DMS53 treated with DMSO at 0.1 percent for 48 hours (cell line): ENCODE results near the gene WASHC3.
A peak's percentile ranks its signal among the peaks of the same experiment; 100 is the strongest.
"Not testable (repeated sequence)": the region's sequence is repeated elsewhere in the genome, so short reads cannot be mapped to it uniquely, and the experiment has no call there.

Source experiments
- DNase-seq: peaks from one replicate; lab custom pipeline; 2025; ENCODE audit not compliant: unreplicated experiment; lab: John Stamatoyannopoulos, UW

Gene WASHC3, protein sequence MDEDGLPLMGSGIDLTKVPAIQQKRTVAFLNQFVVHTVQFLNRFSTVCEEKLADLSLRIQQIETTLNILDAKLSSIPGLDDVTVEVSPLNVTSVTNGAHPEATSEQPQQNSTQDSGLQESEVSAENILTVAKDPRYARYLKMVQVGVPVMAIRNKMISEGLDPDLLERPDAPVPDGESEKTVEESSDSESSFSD

DNA sequence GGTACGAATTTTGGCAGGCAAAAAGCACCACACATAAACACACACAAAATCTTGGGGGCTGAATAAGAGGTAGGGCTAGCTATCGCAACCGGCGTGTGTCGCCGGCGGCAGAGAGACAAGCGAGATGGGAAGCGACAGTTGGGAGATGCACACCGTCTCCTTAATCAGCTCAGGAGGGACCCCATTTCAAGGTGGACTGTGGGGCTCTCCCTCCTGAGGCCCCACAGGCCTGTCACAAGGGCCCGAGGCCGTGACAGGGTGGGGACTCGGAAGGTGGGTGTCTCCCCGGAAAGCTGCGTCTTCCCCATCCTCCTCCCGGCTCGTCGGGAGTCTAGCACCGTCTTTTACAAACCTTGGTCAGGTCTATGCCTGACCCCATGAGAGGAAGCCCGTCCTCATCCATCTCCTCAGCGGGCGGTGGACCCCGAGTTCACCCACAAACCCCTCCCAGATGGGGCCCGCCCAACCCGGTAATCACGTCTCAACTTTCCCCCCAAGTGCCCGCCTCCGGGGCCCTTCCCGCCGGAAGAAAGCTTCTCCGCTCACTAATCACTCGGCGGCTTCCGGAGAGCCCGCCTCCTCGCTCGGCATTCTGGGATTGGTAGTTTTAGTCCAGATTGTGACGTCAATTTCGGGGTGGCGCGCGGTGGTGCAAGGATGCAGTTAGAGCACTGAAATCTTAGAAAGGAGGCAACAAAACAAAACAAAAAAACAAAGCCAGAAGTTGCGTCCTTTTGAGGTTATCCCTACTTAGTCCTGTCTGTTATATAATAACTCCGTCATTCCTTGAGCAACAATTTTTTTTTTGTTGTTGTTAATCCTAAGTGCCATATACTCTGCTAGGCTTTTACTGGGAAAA lies at the start of gene WASHC3:
Gene WASHC3, minus strand, starts transcription at position 432 of the 859 bp plus-strand sequence. Its CDS starts 29 bp downstream, at position 403.
- DNase-seq: peak; percentile 88

DNA sequence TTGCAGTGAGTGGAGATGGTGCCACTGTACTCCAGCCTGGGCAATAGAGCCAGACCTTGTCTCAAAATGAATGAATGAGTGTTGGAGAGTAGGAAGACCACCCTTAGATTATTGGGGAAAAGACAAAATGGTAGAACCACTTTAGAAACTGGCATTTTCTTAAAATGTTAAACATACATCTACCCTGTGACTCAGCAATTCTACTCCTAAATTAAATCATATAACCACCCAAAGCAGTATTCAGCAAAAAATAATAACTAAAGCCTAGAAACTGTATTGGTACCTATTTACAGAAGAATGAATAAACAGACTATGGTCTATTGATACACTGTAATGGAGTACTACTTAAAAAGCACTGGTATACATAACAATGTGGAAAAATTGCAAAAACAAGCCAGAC lies 49.0 kb upstream of the WASHC3 start:
- no peak for DNase-seq

DNA sequence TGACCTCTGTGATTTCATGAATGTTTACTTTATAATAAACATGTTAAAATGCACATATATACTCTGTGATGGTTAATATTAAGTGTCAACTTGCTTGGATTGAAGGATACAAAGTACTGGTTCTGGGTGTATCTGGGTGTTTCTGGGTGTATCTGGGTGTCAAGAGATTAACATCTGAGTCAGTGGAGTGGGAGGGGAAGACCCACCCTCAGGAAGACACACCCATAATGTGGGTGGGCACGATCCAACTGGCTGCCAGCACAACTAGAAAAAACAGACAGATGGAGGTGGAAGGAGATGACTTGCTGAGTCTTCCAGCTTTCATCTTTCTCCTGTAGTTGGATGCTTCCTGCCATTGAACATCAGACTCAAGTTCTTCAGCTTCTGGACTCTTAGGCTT lies 46.2 kb upstream of the WASHC3 start:
- DNase-seq: no peak

DNA sequence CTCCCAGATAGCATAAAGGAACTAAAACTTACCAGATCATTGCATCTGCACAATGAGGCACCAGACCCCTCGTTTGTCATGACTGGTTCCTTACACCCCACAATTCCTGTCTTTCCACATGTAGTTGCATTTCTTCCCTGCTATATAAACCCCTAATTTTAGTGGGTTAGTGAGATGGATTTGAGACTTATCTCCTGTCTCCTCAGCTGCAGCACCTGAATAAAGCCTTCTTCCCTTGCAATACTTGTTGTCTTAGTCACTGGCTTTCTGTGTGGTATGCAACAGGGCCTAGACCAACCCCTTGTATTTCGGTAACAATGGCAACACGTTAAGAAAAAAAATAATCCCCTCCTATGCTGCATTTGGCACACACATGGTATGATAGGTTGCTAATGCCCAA lies 45.1 kb upstream of the WASHC3 start:
- DNase-seq: no peak

DNA sequence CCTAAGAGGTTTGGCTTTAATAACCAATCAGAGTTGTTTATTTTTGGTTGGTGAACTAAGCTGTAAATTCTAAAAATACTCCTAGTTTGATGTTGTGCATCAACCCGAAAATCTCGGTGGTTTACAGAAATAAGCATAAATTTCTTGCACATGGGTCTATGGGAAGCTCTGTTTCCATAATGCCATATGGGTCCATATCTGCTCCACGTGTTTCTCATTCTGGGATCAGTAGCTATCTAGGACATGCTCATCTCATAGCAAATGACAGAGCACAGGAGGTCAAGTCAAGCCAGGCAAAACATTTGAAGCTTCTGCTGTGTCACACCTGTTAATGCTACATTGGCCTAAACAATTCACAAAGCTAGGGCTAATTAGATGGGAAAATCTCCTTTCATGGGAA lies 35.1 kb upstream of the WASHC3 start:
- peak; percentile 29 for DNase-seq

DNA sequence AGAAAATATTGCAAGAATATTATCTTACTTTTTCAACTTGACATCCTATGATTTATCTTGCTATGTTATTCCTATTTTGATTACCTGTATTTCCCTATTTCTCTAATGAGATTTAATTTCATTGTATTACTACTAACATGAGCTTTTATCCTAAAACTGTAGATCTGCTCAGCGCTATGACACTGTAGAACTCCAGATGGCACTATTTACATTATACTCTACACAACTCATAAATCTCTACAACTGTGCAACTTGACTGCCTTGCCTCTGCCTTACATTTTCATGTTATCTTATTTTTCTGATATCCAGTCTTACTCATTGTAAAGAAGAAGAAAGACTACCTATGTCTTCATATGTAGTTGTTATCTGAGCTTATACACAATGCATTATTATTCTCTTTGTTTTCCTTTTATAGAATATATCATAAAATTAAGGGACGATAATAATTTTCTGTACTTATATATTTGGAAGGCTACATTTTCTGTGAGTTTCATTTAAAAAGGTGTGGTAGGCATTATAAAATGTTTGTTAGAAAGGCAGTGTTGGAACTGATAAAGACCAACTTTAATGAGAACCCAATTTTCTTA lies 34.0 kb upstream of the WASHC3 start:
- DNase-seq: peak; percentile 33

DNA sequence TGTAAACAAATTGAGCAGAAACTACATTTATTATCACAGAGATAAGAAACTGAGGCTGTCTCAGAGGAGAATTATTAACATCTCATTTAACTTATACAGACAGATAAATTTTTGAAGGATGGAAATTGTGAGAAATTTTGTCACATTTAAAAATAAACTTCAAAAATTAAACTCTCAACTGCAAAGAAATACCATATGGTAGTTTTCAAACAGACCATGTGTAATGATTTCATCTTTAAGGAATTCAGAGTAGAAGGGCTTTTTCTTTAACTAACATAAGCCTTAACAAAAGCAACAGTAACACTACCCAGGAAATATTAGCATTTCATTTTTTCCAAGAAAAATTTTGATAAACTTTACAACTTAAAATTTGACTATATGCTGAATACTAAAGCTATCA lies 31.5 kb upstream of the WASHC3 start:
- no peak for DNase-seq

DNA sequence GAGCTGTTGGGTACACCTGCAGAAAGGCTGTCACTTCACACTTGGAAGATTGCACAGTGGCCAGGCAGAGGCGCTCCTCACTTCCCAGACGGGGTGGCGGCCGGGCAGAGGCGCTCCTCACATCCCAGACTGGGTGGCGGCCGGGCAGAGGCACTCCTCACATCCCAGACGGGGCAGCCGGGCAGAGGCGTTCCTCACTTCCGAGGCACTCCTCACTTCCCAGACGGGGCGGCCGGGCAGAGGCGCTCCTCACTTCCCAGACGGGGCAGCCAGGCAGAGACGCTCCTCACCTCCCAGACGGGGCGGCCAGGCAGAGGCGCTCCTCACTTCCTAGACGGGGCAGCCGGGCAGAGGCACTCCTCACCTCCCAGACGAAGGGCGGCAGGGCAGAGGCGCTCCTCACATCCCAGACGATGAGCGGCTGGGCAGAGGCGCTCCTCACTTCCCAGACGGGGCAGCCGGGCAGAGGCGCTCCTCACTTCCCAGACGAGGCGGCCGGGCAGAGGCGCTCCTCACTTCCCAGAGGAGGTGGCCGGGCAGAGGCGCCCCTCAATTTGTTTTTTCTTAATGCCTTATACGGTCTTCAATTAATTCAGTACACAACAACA lies 27.5 kb upstream of the WASHC3 start:
- not testable (repeated sequence) for DNase-seq

DNA sequence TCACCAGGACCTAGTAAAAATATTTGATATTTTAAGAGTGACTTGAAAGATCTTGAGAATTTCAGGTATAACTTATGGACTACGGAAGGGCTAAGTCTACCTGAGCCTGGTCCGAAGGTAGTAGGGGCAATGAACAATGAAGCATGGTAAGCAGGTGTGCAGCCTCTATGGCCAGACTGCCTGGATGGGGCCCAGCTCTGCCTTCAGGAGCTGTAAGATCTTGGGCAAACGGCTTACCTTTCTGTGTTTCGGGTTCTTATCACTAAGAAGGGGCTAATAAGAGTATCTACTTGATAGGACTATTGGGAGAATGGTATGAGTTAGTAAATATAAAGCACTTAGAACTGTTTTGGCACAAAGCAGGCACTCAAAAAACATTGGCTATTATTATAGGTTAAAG lies 19.1 kb upstream of the WASHC3 start:
- no peak for DNase-seq

DNA sequence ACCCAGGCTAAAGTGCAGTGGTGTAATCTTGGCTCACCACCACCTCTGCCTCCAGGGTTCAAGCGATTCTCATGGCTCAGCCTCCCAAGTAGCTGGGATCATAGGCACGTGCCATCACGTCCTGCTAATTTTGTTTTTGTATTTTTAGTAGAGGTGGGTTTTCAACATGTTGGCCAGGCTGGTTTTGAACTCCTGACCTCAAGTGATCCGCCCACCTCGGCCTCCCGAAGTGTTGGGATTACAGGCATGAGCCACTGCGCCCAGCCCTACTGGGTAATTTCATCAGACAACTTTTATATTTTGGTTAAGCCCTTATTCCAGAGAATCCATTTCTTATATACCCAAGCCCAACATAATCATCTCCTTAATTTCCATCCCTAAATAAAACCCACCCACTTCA lies 10.3 kb upstream of the WASHC3 start:
- not testable (repeated sequence) for DNase-seq

DNA sequence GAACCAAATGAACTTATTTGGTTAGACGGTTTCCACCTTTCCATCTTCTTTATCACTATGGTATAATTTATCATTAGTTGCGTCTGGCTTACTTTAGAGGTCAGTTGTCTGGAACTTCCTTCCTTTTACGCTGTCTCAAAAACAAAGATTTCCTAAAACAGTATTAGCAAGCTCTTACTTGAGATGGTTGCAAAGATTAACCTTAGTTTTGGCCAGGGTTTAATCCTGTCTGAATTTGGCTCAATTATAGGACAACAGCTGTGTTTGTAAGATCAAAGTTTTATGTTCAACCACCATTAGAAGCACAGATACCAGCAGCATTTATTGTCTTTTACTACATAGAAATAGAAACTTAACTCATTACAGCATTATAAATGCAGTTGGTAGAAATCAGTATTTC lies 7.9 kb upstream of the WASHC3 start:
- DNase-seq: no peak

DNA sequence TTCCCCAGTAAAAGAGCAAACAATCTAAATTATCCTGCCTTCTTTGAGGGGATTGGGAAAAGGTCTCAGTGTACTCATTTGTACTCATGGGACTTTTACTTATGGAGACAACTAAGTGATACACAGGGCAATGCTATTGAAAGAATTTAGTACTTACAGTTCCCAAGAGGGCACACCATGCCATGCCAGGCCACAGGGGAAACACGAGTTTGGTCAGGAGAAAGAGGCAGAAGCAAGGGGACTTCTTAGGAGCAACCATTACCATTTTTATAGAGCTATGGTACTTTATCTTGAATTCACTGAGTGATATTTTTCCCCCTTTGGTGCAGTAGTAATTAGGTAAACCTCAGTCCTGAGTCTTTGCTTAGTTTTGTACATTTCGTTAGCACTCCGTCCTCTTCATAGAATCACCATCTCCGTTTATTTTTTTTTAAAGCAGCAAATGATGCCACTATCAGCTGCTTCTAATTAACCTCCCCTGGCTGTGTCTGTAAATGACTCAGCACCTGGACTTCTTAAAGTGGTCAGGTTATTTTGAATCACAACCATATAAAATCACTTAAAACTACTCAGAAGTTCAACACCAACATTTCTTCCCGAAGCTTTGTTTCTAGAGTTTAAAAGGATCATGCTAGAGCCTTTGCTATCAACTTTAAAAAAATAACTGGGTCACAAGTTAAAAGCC lies 5.9 kb upstream of the WASHC3 start:
- DNase-seq: no peak

DNA sequence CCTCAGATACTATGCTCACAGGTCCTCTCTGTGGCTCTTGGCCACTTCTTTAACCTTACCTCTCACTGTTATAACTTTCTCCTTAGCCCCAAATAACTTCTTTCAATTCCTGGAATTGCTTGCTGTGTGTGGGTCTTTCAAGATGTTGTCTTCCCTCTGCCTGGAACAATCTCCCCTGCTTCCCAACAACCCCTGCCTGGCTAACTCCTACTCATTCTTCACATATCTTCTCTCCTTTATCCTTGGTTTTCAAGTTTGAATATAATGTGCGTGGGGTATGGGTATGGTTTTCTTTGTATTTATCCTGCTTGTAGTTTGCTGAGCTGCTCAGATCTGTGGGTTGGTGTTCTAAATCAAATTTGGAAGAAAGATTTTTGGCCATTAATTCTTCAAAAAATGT lies 2.7 kb upstream of the WASHC3 start:
- no peak for DNase-seq

DNA sequence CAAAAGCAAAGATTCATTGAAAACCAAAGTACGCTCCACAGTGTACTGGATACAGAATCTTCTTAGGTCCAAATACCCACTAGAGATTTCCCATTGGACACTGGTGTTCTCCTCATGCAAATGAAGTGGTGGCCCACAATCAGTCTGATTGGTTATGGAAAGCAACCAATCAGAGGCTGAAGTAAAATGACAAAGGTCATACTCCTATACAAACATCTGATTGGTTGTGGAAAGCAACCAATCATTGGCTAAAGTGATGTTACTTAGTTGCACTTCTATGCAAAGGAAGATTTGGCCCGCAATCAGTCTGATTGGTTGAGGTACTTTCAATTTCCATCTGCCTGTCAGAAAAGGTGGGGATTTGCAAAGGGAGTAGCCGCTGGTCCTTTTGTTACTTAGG lies 1.3 kb upstream of the WASHC3 start:
- no peak for DNase-seq

DNA sequence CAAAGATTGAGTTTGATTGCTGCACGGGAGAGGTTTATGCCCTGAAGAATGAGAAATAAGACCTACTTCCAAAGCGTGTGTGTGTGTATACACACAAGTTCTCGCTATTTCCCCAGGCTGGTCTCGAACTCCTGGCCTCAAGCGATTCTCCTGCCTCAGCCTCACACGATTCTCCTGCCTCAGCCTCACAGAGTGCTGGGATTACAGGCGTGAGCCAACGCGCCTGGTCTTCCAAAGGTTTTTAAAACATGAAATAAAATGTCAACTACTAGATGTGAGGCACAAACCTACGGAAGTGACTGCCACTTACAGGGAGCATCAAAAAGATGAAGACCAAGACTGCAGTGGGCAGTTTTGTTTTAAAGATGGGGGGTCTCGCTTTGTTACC lies 622 bp upstream of the WASHC3 start:
- DNase-seq: no peak

DNA sequence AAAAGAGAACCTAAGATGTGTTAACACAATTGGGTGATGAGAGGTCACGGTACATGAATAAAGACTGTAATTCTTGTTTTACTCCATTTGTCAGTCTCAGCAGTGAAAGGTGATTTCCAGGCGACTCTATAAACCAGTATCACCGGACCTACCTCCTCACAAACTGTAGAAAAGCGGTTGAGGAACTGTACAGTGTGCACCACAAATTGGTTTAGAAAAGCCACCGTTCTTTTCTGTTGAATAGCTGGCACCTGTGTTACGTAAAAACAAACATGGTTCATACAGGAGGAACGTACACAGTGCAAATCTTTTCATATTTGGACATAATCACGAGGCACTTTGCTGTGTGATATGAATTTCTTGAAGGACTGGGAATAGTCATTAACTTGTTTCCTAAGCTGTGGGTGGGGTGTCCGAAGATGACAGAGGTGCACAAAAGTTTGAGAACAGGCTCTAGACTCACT lies 663 bp downstream of the WASHC3 start:
- DNase-seq: peak; percentile 42

DNA sequence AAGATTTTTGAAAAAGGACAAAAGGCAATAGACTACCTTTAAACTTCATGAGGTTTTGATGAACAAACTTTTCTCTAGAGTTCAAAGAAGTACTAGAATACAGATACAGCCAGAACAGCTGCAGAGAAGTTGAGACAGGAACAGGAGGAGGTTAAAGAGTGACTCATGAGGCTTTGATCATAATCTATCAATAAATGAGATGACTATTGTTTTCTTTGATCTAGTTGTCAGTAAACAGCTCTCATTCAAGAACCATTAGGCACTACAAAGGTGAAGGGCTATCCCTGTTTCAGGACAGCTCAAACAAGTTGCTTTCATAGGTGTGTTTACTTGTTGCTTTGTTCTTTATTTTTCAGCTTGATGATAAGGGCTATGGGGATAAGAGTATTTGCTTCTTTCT lies 2.4 kb downstream of the WASHC3 start:
- DNase-seq: peak; percentile 87

DNA sequence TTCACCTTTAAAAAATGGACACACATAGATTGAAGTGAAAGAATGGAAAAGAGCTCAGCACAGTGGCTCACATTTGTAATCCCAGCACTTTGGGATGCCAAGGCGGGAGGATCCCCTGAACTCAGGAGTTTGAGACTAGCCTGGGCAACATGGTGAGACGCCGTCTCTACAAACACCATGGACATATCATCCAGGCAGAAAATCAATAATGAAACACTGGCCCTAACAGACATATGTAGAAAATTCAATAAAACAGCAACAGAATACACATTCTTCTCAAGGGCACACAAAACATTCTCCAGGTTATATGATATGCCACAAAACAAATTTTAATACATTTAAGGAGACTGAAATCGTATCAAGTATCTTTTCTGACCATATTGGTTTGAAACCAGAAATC lies 7.4 kb downstream of the WASHC3 start:
- DNase-seq: no peak

DNA sequence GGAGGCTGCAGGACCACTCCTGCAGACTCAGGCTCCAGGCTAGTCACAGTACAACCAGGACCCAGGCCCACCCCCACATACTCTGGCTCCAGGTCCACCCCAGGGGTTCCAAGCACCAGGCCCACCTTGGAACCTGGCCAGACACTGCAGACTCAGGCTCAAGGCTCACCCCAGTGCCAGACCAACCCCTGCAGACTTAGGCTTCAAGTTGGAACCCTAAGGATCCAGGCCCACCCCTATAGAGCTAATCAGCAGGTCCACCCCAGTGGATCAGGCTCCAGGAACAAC lies 8.8 kb downstream of the WASHC3 start:
- no peak for DNase-seq

DNA sequence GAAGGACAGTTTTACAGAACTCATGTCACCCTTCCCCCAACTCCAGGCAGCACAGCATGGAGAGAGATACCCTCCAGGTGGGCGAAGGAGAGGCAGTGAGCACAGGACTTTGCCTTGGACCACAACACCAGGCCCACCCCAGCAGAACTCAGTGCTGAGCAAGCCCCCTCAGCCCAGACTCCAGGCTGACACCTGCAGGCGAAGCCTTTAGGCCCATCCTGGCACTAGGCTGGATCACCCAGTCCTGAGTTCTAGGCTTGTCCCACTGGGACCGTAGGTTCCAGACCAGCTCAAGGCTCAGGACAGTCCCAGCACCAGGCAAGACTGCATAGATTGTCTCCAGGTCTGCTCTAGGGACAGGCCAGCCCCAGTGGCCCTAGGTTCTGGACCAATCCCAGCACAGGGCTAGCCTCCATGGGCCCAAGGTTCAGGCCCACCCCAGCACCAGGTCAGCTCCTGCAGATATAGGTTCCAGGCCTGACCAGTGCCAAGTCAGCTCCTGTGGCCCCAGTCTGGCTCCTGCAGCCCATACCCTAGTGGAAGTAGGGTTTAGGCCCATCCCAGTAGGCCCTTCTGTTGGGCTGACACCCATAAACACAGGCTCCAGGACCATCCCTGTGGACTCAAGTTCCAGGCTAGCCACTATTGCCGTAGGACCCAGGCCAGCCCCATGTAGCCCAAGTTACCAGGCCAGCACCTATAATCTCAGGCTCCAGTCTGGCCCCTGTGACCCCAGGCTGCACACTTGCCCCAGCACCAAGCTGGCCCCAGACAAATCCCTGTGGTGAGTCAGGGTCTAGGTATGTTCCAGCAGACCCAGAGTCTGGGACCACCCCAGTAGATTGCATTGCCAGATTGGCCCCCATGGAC lies 9.4 kb downstream of the WASHC3 start:
- no peak for DNase-seq
